Esophagus squamous epithelium (tissue), 4 donors: Measurements from ENCODE around the gene KCNMB1.

ENCODE experiments used
- POLR2A ChIP-seq, 4 donors: fragments of 450-650 bp; IDR thresholded peaks; one replicate each; pipeline ENCODE4 v1.6.1; 2017; ENCODE audit warnings: antibody characterized with exemption in 4 of 4, mild to moderate bottlenecking in 4 of 4, moderate library complexity in 3 of 4
- TF ChIP-seq, protein P1 (sequence below), 6 experiments: fragments of 450-650 bp in 4 of 6; fragments of 200-600 bp in 2 of 6; sonication (generic) in 2 of 6; IDR thresholded peaks; one replicate each; pipeline ENCODE4 v1.5.1; 2016 to 2019; ENCODE audit warnings: antibody characterized with exemption in 6 of 6, mild to moderate bottlenecking in 4 of 6, moderate library complexity in 4 of 6

- no peak for TF ChIP-seq POLR2A (IDR thresholded peaks at IDR 0.05)
- TF ChIP-seq, protein P1, sequence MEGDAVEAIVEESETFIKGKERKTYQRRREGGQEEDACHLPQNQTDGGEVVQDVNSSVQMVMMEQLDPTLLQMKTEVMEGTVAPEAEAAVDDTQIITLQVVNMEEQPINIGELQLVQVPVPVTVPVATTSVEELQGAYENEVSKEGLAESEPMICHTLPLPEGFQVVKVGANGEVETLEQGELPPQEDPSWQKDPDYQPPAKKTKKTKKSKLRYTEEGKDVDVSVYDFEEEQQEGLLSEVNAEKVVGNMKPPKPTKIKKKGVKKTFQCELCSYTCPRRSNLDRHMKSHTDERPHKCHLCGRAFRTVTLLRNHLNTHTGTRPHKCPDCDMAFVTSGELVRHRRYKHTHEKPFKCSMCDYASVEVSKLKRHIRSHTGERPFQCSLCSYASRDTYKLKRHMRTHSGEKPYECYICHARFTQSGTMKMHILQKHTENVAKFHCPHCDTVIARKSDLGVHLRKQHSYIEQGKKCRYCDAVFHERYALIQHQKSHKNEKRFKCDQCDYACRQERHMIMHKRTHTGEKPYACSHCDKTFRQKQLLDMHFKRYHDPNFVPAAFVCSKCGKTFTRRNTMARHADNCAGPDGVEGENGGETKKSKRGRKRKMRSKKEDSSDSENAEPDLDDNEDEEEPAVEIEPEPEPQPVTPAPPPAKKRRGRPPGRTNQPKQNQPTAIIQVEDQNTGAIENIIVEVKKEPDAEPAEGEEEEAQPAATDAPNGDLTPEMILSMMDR (IDR thresholded peaks at IDR 0.05), result no peak
Measured at GRCh38 chr5:170361616-170362015, 27.6 kb downstream of the KCNMB1 start.
